Stomach (tissue), 4 donors: ENCODE results near the gene CAMSAP3.

Source experiments
- POLR2A ChIP-seq, 4 donors: fragments of 450-650 bp; IDR thresholded peaks; one replicate each; pipeline ENCODE4 v1.6.1; 2016; ENCODE audit warnings: antibody characterized with exemption in 4 of 4, control low read depth in 2 of 4, mild to moderate bottlenecking in 1 of 4, moderate library complexity in 1 of 4
- POLR2AphosphoS5 ChIP-seq, 3 donors: sonication (generic); formaldehyde crosslinking; IDR thresholded peaks; one replicate each; pipeline ENCODE4 v1.6.1; 2016; ENCODE audit warnings: antibody characterized with exemption in 3 of 3
- TF ChIP-seq, protein P1 (sequence below), 7 experiments: fragments of 450-650 bp in 4 of 7; fragments of 200-600 bp in 3 of 7; sonication (generic) in 3 of 7; IDR thresholded peaks; one replicate each; pipeline ENCODE4 v1.5.1; 2016 to 2019; ENCODE audit warnings: antibody characterized with exemption in 7 of 7, control low read depth in 2 of 7, mild to moderate bottlenecking in 1 of 7

GRCh38 chr19:7636317-7636690, 40.6 kb downstream of the CAMSAP3 start:
- TF ChIP-seq, protein P1, sequence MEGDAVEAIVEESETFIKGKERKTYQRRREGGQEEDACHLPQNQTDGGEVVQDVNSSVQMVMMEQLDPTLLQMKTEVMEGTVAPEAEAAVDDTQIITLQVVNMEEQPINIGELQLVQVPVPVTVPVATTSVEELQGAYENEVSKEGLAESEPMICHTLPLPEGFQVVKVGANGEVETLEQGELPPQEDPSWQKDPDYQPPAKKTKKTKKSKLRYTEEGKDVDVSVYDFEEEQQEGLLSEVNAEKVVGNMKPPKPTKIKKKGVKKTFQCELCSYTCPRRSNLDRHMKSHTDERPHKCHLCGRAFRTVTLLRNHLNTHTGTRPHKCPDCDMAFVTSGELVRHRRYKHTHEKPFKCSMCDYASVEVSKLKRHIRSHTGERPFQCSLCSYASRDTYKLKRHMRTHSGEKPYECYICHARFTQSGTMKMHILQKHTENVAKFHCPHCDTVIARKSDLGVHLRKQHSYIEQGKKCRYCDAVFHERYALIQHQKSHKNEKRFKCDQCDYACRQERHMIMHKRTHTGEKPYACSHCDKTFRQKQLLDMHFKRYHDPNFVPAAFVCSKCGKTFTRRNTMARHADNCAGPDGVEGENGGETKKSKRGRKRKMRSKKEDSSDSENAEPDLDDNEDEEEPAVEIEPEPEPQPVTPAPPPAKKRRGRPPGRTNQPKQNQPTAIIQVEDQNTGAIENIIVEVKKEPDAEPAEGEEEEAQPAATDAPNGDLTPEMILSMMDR (IDR thresholded peaks at IDR 0.05), result no peak
- TF ChIP-seq POLR2A (IDR thresholded peaks at IDR 0.05) (no peak), POLR2AphosphoS5 (IDR thresholded peaks at IDR 0.05) (no peak)
